Measurements from ENCODE around the gene LRP8. TPM values are rescaled to one million over a fixed set of nuclear protein-coding genes. Genes with fewer than 3 reads are reported as not detected.

LRP8 gene
- total RNA-seq = 10 to 100 TPM; 51.8 to 56.6 TPM

DNA sequence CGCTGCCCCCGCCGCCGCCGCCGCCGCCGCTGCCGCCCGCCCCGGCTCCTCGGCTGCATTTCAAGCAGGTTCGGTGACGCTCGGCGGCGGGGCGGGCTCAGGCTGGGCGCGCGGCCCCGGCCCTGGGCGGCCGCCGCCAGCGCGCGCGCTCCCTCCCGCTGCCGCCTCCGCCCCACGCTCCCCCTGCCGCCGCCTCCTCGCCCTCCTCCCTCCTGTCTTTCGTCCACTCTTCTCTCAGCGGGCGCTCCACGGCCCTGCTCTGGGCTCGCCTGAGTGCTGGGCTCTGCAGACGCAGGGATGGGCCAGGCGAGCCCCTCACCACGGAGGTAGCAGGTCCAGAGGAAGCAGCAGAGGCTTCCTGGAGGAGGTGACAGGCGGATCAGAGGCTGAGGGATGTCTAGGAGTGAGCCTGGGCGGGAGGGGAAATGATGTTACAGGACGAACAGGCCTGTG lies at the start of gene LRP8:
Gene LRP8 (minus strand): TSS at position 62 of the 453 bp plus-strand sequence. CDS start 158 bp downstream, outside the sequence.
- Mint-ChIP-seq H3K9me3 (no peaks in the 10 kb centered on the region), H3K4me3 (peak within 1 kb of the TSS; percentile 98), H3K4me1 (peaks cover 40% of the 10 kb centered on the region), H3K36me3 (ENCODE audit: low read depth) (peaks cover 20% of the 10 kb centered on the region), H3K27ac (peak within 1 kb of the TSS; percentile 99), H3K27me3 (no peaks in the 10 kb centered on the region)
- DNase-seq = peak; percentile 83
- CTCF ChIA-PET = no interaction called here
- POLR2A ChIA-PET = no interaction called here

DNA sequence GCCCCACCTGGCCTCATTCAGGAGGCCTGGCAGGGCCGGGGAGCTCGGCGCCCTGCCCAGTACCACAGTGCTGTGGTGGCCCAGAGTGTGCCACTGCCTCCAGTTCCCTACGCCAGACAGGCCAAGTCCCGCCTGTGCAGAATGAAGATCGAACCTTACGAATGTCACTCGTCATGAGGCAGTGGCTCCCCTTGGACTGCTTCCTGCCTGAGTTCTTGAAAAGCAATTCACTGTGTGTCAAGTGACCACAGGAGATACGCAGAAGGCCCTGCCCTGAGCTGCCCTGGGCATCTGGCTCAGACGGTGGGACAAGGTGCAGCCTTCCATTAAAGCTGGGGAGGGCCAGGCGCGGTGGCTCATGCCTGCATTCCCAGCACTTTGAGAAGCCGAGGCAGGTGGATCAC lies 49.6 kb upstream of the LRP8 start:
- Mint-ChIP-seq H3K27ac (no peak overlapping the region), H3K27me3 (peaks cover 14% of the 10 kb centered on the region), H3K4me1 (no peaks in the 10 kb centered on the region), H3K4me3 (no peak overlapping the region), H3K9me3 (no peaks in the 10 kb centered on the region), H3K36me3 (ENCODE audit: low read depth) (no peaks in the 10 kb centered on the region)
- POLR2A ChIA-PET = no interaction called here
- CTCF ChIA-PET = interaction anchor here (1.2 to 2.4 kb wide), 2 partner anchors 10 to 99 kb away, joined by 3 to 8 read pairs; no protein-coding TSS in a partner anchor
- DNase-seq = peak; percentile 4

DNA sequence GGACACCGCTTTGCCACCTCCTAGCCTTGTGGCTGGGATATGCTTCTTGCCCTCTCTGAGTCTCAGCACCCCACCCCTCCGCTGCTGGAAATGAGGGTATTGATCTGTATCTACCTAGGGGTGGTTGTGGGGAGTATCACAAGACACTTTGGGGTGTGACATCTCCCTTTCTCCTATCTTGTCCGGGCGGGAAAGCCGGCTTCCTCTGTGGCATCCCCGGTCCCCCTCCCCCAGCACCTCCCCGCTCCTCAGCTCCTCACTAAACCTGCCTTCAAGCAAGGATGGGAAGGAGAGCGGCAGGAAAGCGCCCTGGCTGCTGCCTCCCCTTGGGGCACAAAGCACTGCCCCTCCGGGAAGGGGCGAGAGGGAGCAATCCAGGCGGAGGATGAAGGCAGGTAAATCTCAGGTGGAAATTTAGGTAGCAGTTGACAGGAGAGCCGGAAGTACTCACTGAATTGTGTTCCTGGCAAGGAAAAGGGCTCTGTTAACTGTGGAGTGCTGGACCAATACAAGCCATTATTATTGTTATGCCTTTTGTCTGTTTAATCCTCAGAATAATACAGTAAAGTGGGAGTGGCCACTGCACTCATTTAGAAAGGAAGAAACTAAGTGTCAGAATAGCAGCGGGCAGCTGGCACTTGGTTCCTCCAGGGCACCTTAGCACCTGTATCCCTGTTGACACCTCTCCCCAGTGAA lies 49.0 kb upstream of the LRP8 start:
- H3K36me3 Mint-ChIP-seq (ENCODE audit: low read depth) = no peaks in the 10 kb centered on the region
- H3K27ac Mint-ChIP-seq = no peak overlapping the region
- ChIA-PET CTCF (interaction anchor here (1.2 to 2.4 kb wide), 2 partner anchors 9 to 98 kb away, joined by 3 to 8 read pairs; no protein-coding TSS in a partner anchor), POLR2A (no interaction called here)
- no peaks in the 10 kb centered on the region for H3K4me1 Mint-ChIP-seq
- peak; percentile 2 for DNase-seq
- H3K9me3 Mint-ChIP-seq = no peaks in the 10 kb centered on the region
- H3K4me3 Mint-ChIP-seq = no peak overlapping the region
- H3K27me3 Mint-ChIP-seq = peaks cover 12% of the 10 kb centered on the region

DNA sequence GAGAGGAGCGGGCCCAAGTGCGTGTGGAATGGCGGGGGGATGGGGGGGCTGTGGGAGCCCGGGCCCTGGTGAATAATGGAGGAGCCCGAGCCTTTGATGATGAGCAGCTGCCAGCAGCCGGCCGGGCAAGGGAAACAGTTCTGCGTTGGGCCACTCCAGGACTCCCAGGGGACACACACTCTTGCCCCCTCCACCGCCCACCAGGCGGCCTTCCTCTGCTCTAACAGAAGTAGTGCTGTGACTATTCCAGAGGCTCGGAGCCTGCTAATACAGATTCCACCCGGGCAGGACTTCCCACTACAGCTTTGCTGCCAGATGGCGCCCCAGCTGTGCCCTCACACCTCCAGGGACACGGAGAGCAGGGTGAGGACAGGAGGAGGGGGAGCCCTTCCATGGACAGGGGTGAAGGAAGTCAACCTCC lies 48.2 kb upstream of the LRP8 start:
- no peak overlapping the region for H3K4me3 Mint-ChIP-seq
- H3K27ac Mint-ChIP-seq = no peak overlapping the region
- H3K9me3 Mint-ChIP-seq = no peaks in the 10 kb centered on the region
- H3K27me3 Mint-ChIP-seq = peaks cover 4% of the 10 kb centered on the region
- H3K36me3 Mint-ChIP-seq (ENCODE audit: low read depth) = no peaks in the 10 kb centered on the region
- CTCF ChIA-PET = interaction anchor here (0.5 to 1.9 kb wide), 3 partner anchors 14 to 77 kb away, joined by 3 to 4 read pairs (median 3); no protein-coding TSS in a partner anchor
- POLR2A ChIA-PET = no interaction called here
- H3K4me1 Mint-ChIP-seq = no peaks in the 10 kb centered on the region
- DNase-seq = no peak

DNA sequence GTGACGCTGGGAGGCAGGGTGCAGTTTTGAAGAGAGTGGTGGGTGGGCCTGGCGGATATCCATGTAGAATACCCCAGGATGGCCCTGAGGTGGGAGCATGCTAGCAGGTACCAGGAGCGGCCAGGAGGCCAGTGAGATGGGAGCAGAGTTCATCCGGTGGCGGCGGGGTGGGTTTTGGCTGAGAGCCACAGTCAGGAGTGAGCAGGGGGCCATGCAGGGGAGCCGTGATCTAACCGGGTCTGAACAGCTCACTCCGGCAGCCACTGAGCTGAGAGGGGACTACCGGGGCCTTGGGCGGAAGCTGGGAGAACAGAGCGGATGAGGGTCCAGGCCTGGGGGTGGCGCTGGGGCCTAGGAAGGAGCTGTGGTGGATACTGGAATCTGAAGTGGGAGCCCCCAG lies 47.6 kb upstream of the LRP8 start:
- Mint-ChIP-seq H3K9me3 (no peaks in the 10 kb centered on the region), H3K4me3 (no peak overlapping the region), H3K36me3 (ENCODE audit: low read depth) (no peaks in the 10 kb centered on the region), H3K27ac (no peak overlapping the region), H3K4me1 (no peaks in the 10 kb centered on the region), H3K27me3 (peaks cover 2% of the 10 kb centered on the region)
- CTCF ChIA-PET = interaction anchor here (0.6 to 1.9 kb wide), 3 partner anchors 14 to 109 kb away, joined by 3 to 4 read pairs (median 3); no protein-coding TSS in a partner anchor
- POLR2A ChIA-PET = no interaction called here
- DNase-seq = no peak

DNA sequence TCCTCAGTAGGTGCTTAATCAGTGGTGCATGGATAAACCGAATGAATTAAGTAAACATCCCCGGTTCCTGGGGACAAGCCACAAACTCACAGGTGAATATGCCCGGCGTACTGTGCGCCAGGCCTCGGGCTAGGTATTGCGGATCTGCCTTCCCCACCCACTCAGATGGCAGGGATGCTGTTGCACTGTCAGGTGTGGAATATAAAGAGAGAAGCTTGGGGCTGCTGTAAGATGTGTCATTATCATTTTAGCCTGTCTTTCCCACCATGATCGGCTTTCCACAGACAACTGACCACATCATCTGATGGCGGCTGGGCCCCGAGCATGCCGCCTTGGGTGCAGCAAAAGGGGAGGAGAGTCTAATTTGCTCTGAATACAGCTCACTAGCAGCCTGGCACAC lies 45.4 kb upstream of the LRP8 start:
- ChIA-PET POLR2A (no interaction called here), CTCF (interaction anchor here (0.6 kb wide), 1 partner anchor 1037 kb away, joined by 4 read pairs; no protein-coding TSS in a partner anchor)
- Mint-ChIP-seq H3K9me3 (no peaks in the 10 kb centered on the region), H3K27ac (no peak overlapping the region), H3K4me1 (peaks cover 10% of the 10 kb centered on the region), H3K27me3 (no peaks in the 10 kb centered on the region), H3K4me3 (no peak overlapping the region), H3K36me3 (ENCODE audit: low read depth) (no peaks in the 10 kb centered on the region)
- no peak for DNase-seq

DNA sequence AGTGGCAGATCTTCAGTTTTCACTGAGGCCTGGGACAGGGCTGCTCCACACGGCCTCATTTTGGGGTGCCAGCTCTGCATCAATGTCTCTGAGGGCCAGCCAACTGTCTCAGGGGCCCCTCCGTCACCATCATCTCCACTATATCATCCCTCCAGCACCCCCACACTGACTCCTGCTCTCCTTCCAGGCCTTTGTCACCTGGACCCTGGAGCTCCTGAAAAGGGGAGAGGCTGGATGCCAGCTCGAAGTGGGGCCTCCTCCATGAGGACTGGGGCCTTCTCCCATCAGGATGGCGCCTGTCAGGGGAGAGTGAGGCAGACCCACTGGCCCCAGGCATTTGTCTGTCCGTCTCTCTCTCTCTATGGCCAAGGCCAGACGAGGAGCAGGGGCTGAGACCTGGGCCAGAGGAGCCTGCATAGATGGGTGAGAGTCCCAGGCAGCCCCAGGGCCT lies 44.7 kb upstream of the LRP8 start:
- DNase-seq = peak; percentile 3
- H3K4me1 Mint-ChIP-seq = peaks cover 17% of the 10 kb centered on the region
- H3K27ac Mint-ChIP-seq = no peak overlapping the region
- ChIA-PET POLR2A (no interaction called here), CTCF (interaction anchor here (0.5 to 0.6 kb wide), 2 partner anchors 36 to 1036 kb away, joined by 4 to 5 read pairs; no protein-coding TSS in a partner anchor)
- no peak overlapping the region for H3K4me3 Mint-ChIP-seq
- H3K36me3 Mint-ChIP-seq (ENCODE audit: low read depth) = peaks cover 2% of the 10 kb centered on the region
- no peaks in the 10 kb centered on the region for H3K9me3 Mint-ChIP-seq
- H3K27me3 Mint-ChIP-seq = no peaks in the 10 kb centered on the region

DNA sequence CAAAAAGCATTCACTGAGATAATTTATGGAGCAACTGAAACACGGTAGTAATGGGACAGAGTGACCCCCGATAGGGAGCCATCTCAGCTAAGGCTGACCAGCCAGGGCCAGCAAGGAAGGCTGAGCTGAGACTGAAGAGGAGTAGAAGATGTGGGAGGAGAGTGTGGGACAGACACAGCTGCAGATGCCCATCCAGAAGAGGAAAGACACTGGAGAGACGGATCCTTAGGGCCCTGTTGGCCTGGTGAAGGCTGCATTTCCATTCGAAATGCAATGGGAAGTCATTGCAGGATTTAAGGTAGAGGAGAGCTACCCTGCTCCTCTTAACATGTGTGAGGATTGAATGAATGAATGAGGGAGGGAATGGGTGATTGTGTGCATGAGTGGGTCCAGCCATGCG lies 44.0 kb upstream of the LRP8 start:
- H3K4me3 Mint-ChIP-seq = no peak overlapping the region
- H3K27ac Mint-ChIP-seq = no peak overlapping the region
- peaks cover 2% of the 10 kb centered on the region for H3K36me3 Mint-ChIP-seq (ENCODE audit: low read depth)
- CTCF ChIA-PET = no interaction called here
- no peaks in the 10 kb centered on the region for H3K9me3 Mint-ChIP-seq
- DNase-seq = peak; percentile 3
- no peaks in the 10 kb centered on the region for H3K27me3 Mint-ChIP-seq
- POLR2A ChIA-PET = no interaction called here
- peaks cover 23% of the 10 kb centered on the region for H3K4me1 Mint-ChIP-seq

DNA sequence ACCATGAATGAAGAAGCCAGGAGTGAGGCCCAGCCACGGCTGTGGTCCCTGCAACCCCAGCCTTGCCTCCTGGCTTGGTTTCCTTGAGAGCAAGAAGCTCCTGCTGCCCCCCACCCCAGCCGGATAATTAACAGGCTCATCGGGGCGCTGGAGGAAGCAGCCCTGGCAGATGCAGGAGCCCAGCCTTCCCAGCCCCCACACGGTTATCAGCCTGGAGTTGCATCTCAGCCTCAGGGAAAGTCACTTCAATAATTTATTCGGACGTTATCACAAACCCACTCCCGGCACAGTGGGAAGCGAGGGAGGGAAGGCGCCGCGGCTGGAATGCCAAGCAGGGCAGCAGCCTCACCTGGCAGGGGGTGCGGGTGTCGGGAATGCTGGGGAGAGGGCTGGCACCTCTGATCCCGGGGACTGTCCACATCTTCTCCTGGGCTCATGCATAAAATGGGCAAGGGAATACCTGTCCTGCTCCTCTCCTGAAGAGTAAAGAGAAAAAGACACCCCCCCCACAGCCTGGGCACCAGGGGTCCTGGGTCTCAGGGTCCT lies 43.3 kb upstream of the LRP8 start:
- ChIA-PET POLR2A (no interaction called here), CTCF (no interaction called here)
- Mint-ChIP-seq H3K27me3 (no peaks in the 10 kb centered on the region), H3K4me1 (peaks cover 26% of the 10 kb centered on the region), H3K27ac (no peak overlapping the region), H3K36me3 (ENCODE audit: low read depth) (peaks cover 2% of the 10 kb centered on the region), H3K9me3 (no peaks in the 10 kb centered on the region), H3K4me3 (no peak overlapping the region)
- no peak for DNase-seq

DNA sequence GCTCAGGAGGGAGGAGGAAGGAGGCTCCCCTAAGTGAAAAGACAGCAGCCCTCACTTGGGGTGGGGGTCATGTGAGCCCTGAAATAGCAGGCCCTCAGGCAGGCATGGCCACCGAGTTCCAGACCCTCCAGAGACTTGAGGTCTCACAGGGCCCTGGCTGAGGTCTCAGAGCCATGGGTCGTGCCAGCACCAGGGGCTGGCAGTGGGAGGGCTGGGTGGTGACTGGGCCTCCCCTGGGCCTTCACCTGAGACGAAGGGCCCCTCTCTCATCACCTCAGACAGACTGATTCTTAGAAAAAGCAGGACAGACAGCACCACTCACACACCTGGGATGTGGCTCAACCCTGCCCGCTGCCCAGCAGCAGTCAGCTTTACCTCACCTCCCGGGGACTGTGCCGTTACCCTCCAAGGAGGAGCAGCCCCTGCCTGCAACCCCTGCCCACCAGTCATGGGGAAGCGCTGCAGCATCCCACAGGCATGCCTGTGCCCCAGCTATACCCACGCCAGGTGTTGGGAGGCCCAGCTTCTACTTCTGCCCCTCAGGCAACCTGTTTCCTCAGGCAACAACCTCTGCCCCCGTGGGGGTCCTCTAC lies 42.6 kb upstream of the LRP8 start:
- POLR2A ChIA-PET = no interaction called here

DNA sequence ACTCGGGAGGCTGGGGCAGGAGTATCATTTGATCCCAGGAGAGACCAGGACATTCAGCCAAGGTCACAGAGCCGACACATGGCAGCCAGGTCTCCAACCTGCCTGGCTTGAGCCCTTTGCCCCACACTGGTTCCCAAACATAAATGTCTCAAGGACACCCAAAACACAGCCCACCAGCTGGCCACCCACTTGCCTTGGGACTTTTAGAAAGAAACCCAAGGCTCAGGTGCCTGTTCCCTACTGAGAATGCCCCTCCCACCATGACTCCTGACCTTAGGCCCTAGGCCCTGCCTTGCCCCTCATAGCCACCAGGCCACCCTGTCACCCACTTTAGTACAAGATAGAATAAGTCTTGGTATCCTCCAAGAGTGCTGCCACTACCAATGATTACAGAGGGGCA lies 41.9 kb upstream of the LRP8 start:
- DNase-seq = peak; percentile 4
- no peak overlapping the region for H3K4me3 Mint-ChIP-seq
- peaks cover 33% of the 10 kb centered on the region for H3K4me1 Mint-ChIP-seq
- H3K27ac Mint-ChIP-seq = peak overlapping the region; percentile 36
- ChIA-PET CTCF (interaction anchor here (1.1 kb wide), 1 partner anchor 20 kb away, joined by 3 read pairs; no protein-coding TSS in a partner anchor), POLR2A (no interaction called here)
- peaks cover 2% of the 10 kb centered on the region for H3K36me3 Mint-ChIP-seq (ENCODE audit: low read depth)
- no peaks in the 10 kb centered on the region for H3K9me3 Mint-ChIP-seq
- H3K27me3 Mint-ChIP-seq = no peaks in the 10 kb centered on the region

More for the DNA sequence above, 42.6 kb upstream of the LRP8 start:
- Mint-ChIP-seq H3K4me1 (peaks cover 29% of the 10 kb centered on the region), H3K9me3 (no peaks in the 10 kb centered on the region), H3K4me3 (no peak overlapping the region), H3K27me3 (no peaks in the 10 kb centered on the region), H3K36me3 (ENCODE audit: low read depth) (peaks cover 2% of the 10 kb centered on the region), H3K27ac (peak overlapping the region; percentile 33)
- DNase-seq = peak; percentile 4
- CTCF ChIA-PET = interaction anchor here (0.6 kb wide), 1 partner anchor 1532 kb away, joined by 7 read pairs; no protein-coding TSS in a partner anchor

DNA sequence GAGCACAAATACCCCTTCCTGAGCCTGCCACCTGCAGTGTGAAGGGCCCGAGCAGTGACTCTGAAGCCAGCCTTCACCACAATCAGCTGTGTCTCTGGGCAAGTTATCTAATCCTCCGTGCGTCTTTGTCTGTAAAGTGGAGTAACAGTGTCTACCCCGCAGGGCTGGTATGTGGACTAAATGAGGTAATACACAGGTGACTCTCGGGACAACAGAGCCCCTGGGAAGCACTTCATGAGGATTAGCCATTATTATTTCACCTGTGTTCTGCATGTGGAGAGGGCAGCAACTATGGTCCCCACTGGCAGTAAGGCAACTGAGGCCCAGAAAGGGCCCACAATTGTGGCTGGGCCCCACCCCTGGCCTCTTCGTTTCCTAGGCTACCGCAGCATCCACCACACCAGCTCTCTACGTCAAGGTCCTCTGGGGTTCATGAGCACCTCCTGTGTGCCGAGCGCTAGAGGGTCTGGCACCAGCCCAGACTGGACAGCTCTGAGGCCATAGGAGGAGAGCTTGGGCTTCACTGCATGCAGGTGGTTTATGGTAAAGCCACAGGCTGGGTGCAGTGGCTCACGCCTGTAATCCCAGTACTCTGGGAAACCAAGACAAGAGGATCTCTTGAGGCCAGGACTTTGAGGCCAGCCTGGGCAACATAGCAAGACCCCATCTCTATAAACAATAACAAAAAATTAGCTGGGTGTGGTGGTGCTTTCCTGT lies 41.3 kb upstream of the LRP8 start:
- H3K27me3 Mint-ChIP-seq = no peaks in the 10 kb centered on the region
- ChIA-PET CTCF (interaction anchor here (1.1 kb wide), 1 partner anchor 21 kb away, joined by 3 read pairs; no protein-coding TSS in a partner anchor), POLR2A (no interaction called here)
- DNase-seq = peak; percentile 3
- H3K36me3 Mint-ChIP-seq (ENCODE audit: low read depth) = peaks cover 2% of the 10 kb centered on the region
- no peak overlapping the region for H3K4me3 Mint-ChIP-seq
- H3K4me1 Mint-ChIP-seq = peaks cover 33% of the 10 kb centered on the region
- H3K27ac Mint-ChIP-seq = peak overlapping the region; percentile 92
- no peaks in the 10 kb centered on the region for H3K9me3 Mint-ChIP-seq
